Measurements from ENCODE around the gene MRPL20. TPM values are rescaled to one million over a fixed set of nuclear protein-coding genes. Genes with fewer than 3 reads are reported as not detected.

Gene MRPL20
- total and polyA plus RNA-seq, 2 donors: 119 to 140 TPM

DNA sequence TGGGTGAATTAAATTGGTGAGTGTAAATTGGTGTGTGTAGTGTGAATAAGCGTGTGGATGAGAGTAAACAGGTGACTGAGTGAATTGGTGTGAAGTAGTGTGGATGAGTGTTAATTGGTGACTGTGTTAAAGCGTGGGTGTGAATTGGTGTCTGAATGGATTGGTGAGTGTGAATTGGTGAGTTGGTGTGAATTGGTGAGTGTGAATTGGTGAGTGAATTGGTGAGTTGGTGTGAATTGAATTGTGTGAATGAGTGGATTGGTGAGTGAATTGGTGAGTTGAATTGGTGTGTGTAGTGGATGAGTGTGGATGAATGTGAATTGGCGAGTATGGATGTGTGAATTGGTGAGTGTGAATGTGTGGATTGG lies 40.4 kb downstream of the MRPL20 start:
- no peak overlapping the region for H3K27ac ChIP-seq (ENCODE audit: low read depth in 1 of 2, low read length in 1 of 2)
- no peaks in the 10 kb centered on the region for H3K36me3 ChIP-seq (ENCODE audit: control insufficient read depth in 2 of 2, insufficient read depth in 2 of 2, low read length in 1 of 2)
- peaks cover 3 to 13% of the 10 kb centered on the region in 2 donors for H3K27me3 ChIP-seq (ENCODE audit: control insufficient read depth in 2 of 2, insufficient read depth in 1 of 2, low read length in 1 of 2)
- peaks cover 3 to 12% of the 10 kb centered on the region in 2 donors for H3K9me3 ChIP-seq (ENCODE audit: control insufficient read depth in 2 of 2, insufficient read depth in 1 of 2, low read length in 1 of 2)
- 95% methylated on average over 3 of the region's 3 CpGs for WGBS
- DNase-seq (ENCODE audit: low read depth in 6 of 9, low spot score in 9 of 9): no peak
- no peak overlapping the region for H3K4me3 ChIP-seq (ENCODE audit: low read length in 2 of 2)
- H3K4me1 ChIP-seq (ENCODE audit: control insufficient read depth in 2 of 2, insufficient read depth in 2 of 2, low read length in 2 of 2): peaks cover 7 to 9% of the 10 kb centered on the region in 2 donors

GRCh38 chr1:1365875-1366698 lies 41.0 kb downstream of the MRPL20 start:
- no peak for DNase-seq (ENCODE audit: low read depth in 6 of 9, low spot score in 9 of 9)
- peaks cover 9 to 19% of the 10 kb centered on the region in 2 donors for H3K27me3 ChIP-seq (ENCODE audit: control insufficient read depth in 2 of 2, insufficient read depth in 1 of 2, low read length in 1 of 2)
- H3K4me1 ChIP-seq (ENCODE audit: control insufficient read depth in 2 of 2, insufficient read depth in 2 of 2, low read length in 2 of 2): peaks cover 1 to 4% of the 10 kb centered on the region in 2 donors
- no peaks in the 10 kb centered on the region for H3K36me3 ChIP-seq (ENCODE audit: control insufficient read depth in 2 of 2, insufficient read depth in 2 of 2, low read length in 1 of 2)
- peaks cover 3 to 6% of the 10 kb centered on the region in 2 donors for H3K9me3 ChIP-seq (ENCODE audit: control insufficient read depth in 2 of 2, insufficient read depth in 1 of 2, low read length in 1 of 2)
- WGBS: 86% methylated on average over 10 of the region's 10 CpGs
- no peak overlapping the region for H3K4me3 ChIP-seq (ENCODE audit: low read length in 2 of 2)
- H3K27ac ChIP-seq (ENCODE audit: low read depth in 1 of 2, low read length in 1 of 2): no peak overlapping the region

- Histone ChIP-seq H3K9me3 (ENCODE audit: control insufficient read depth in 2 of 2, insufficient read depth in 1 of 2, low read length in 1 of 2) (peaks cover 3 to 6% of the 10 kb centered on the region in 2 donors), H3K4me1 (ENCODE audit: control insufficient read depth in 2 of 2, insufficient read depth in 2 of 2, low read length in 2 of 2) (peaks cover 0 to 2% of the 10 kb centered on the region in 2 donors), H3K4me3 (ENCODE audit: low read length in 2 of 2) (no peak overlapping the region), H3K27ac (ENCODE audit: low read depth in 1 of 2, low read length in 1 of 2) (no peak overlapping the region), H3K27me3 (ENCODE audit: control insufficient read depth in 2 of 2, insufficient read depth in 1 of 2, low read length in 1 of 2) (peaks cover 16 to 37% of the 10 kb centered on the region in 2 donors), H3K36me3 (ENCODE audit: control insufficient read depth in 2 of 2, insufficient read depth in 2 of 2, low read length in 1 of 2) (no peaks in the 10 kb centered on the region)
- 90% methylated on average over 14 of the region's 14 CpGs for WGBS
- DNase-seq (ENCODE audit: low read depth in 6 of 9, low spot score in 9 of 9): no peak
Measured at GRCh38 chr1:1364266-1364665, 42.8 kb downstream of the MRPL20 start.

DNA sequence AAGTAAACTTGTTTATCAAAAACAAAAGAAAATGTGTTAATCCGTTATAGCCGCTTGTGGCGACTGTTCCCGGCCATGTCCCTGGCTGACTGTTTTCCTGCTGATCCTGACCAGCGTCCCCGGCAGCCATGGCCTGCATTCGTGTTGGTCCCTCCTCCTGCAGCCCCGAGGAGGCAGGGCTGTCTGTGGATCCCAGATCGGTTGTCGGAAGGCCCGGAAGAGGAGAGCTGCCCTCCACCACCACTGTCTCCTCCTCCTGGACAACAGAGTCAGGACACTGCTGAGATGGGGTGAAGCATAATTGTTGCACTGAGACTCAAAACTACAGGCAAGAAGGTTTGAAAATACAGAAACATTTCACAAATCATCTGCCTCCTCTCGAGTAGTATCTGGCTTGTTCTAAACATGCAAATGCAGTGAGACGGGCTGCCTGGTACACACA lies 45.1 kb downstream of the MRPL20 start:
- Histone ChIP-seq H3K27me3 (ENCODE audit: control insufficient read depth in 2 of 2, insufficient read depth in 1 of 2, low read length in 1 of 2) (peaks cover 34 to 60% of the 10 kb centered on the region in 2 donors), H3K9me3 (ENCODE audit: control insufficient read depth in 2 of 2, insufficient read depth in 1 of 2, low read length in 1 of 2) (peaks cover 1 to 6% of the 10 kb centered on the region in 2 donors), H3K4me1 (ENCODE audit: control insufficient read depth in 2 of 2, insufficient read depth in 2 of 2, low read length in 2 of 2) (peaks cover 0 to 14% of the 10 kb centered on the region in 2 donors), H3K36me3 (ENCODE audit: control insufficient read depth in 2 of 2, insufficient read depth in 2 of 2, low read length in 1 of 2) (no peaks in the 10 kb centered on the region), H3K4me3 (ENCODE audit: low read length in 2 of 2) (no peak overlapping the region), H3K27ac (ENCODE audit: low read depth in 1 of 2, low read length in 1 of 2) (no peak overlapping the region)
- no peak for DNase-seq (ENCODE audit: low read depth in 6 of 9, low spot score in 9 of 9)
- 31% methylated on average over 13 of the region's 13 CpGs for WGBS

GRCh38 chr1:1361233-1361981 lies 45.7 kb downstream of the MRPL20 start:
- Histone ChIP-seq H3K4me3 (ENCODE audit: low read length in 2 of 2) (no peak overlapping the region), H3K36me3 (ENCODE audit: control insufficient read depth in 2 of 2, insufficient read depth in 2 of 2, low read length in 1 of 2) (no peaks in the 10 kb centered on the region), H3K4me1 (ENCODE audit: control insufficient read depth in 2 of 2, insufficient read depth in 2 of 2, low read length in 2 of 2) (peaks cover 0 to 14% of the 10 kb centered on the region in 2 donors), H3K27me3 (ENCODE audit: control insufficient read depth in 2 of 2, insufficient read depth in 1 of 2, low read length in 1 of 2) (peaks cover 40 to 65% of the 10 kb centered on the region in 2 donors), H3K27ac (ENCODE audit: low read depth in 1 of 2, low read length in 1 of 2) (no peak overlapping the region), H3K9me3 (ENCODE audit: control insufficient read depth in 2 of 2, insufficient read depth in 1 of 2, low read length in 1 of 2) (peaks cover 1 to 6% of the 10 kb centered on the region in 2 donors)
- DNase-seq (ENCODE audit: low read depth in 6 of 9, low spot score in 9 of 9): no peak
- WGBS: 75% methylated on average over 35 of the region's 35 CpGs

- DNase-seq (ENCODE audit: low read depth in 6 of 9, low spot score in 9 of 9): no peak
- Histone ChIP-seq H3K4me1 (ENCODE audit: control insufficient read depth in 2 of 2, insufficient read depth in 2 of 2, low read length in 2 of 2) (peaks cover 0 to 14% of the 10 kb centered on the region in 2 donors), H3K36me3 (ENCODE audit: control insufficient read depth in 2 of 2, insufficient read depth in 2 of 2, low read length in 1 of 2) (no peaks in the 10 kb centered on the region), H3K27me3 (ENCODE audit: control insufficient read depth in 2 of 2, insufficient read depth in 1 of 2, low read length in 1 of 2) (peaks cover 48 to 73% of the 10 kb centered on the region in 2 donors), H3K4me3 (ENCODE audit: low read length in 2 of 2) (no peak overlapping the region), H3K9me3 (ENCODE audit: control insufficient read depth in 2 of 2, insufficient read depth in 1 of 2, low read length in 1 of 2) (peaks cover 0 to 2% of the 10 kb centered on the region in 2 donors), H3K27ac (ENCODE audit: low read depth in 1 of 2, low read length in 1 of 2) (no peak overlapping the region)
- 85% methylated on average over 20 of the region's 20 CpGs for WGBS
Measured at GRCh38 chr1:1360506-1361169, 46.5 kb downstream of the MRPL20 start.

DNA sequence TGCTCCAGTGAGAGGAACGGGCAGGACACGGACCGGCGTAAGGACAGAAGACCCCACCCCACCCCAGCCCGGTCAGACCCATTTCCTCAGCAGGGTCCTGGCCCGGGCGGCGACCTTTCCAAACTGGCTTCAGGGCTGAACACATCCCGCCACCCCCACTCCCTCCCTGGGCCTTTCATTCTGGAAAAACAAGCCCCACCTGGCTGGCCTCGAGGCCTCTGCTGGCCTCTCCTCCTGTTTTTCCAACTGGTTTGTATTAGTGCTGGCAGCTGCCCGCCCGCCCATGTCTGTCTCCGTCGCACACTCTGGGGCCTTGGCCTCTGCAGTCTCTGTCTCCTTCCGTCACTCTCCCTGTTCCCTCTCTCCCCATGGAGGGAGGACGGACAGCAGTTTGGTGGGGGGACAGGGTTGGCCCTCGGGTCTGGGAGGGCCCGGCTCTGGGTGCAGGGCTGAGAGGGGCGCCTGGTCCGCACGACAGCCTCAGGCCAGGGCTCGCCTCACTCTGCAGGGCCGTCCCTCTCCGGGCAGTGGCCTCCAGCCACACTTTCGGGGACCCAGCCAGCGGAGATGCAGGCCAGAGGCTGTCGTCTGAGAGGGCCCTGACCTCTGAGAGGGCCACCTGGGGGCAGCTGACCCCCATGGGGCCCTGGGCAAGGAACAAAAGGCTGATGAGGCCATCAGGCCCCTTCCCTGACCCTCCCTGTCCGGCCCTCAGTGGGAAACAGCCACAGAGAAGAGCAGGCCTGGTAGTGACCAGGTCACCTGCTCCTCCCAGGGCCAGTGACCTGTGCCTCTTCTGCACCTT lies 47.2 kb downstream of the MRPL20 start:
- H3K36me3 ChIP-seq (ENCODE audit: control insufficient read depth in 2 of 2, insufficient read depth in 2 of 2, low read length in 1 of 2): no peaks in the 10 kb centered on the region
- no peak overlapping the region for H3K4me3 ChIP-seq (ENCODE audit: low read length in 2 of 2)
- DNase-seq (ENCODE audit: low read depth in 6 of 9, low spot score in 9 of 9): no peak
- 86% methylated on average over 28 of the region's 28 CpGs for WGBS
- H3K4me1 ChIP-seq (ENCODE audit: control insufficient read depth in 2 of 2, insufficient read depth in 2 of 2, low read length in 2 of 2): peaks cover 0 to 14% of the 10 kb centered on the region in 2 donors
- H3K9me3 ChIP-seq (ENCODE audit: control insufficient read depth in 2 of 2, insufficient read depth in 1 of 2, low read length in 1 of 2): no peaks in the 10 kb centered on the region
- H3K27ac ChIP-seq (ENCODE audit: low read depth in 1 of 2, low read length in 1 of 2): no peak overlapping the region
- peaks cover 56 to 80% of the 10 kb centered on the region in 2 donors for H3K27me3 ChIP-seq (ENCODE audit: control insufficient read depth in 2 of 2, insufficient read depth in 1 of 2, low read length in 1 of 2)

DNA sequence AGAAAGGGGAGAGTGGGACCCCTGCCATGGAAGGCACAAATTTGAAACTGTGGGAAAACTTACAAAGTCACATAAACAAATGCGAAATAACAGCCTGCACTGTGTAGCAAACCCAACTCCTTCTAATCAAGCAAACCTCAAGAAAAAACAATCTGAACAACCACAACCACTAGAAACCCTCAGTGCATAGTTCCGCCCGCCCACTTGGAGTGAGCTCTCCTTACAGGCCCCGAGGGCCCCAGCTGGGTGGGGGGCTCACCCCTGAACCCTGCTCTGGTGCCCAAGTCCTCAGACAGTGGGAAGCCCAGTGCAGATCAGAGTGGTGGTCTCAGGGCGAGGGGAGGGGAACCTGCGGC lies 47.8 kb downstream of the MRPL20 start:
- peaks cover 61 to 85% of the 10 kb centered on the region in 2 donors for H3K27me3 ChIP-seq (ENCODE audit: control insufficient read depth in 2 of 2, insufficient read depth in 1 of 2, low read length in 1 of 2)
- 66% methylated on average over 6 of the region's 6 CpGs for WGBS
- peaks cover 0 to 14% of the 10 kb centered on the region in 2 donors for H3K4me1 ChIP-seq (ENCODE audit: control insufficient read depth in 2 of 2, insufficient read depth in 2 of 2, low read length in 2 of 2)
- H3K27ac ChIP-seq (ENCODE audit: low read depth in 1 of 2, low read length in 1 of 2): no peak overlapping the region
- no peak for DNase-seq (ENCODE audit: low read depth in 6 of 9, low spot score in 9 of 9)
- no peak overlapping the region for H3K4me3 ChIP-seq (ENCODE audit: low read length in 2 of 2)
- no peaks in the 10 kb centered on the region for H3K9me3 ChIP-seq (ENCODE audit: control insufficient read depth in 2 of 2, insufficient read depth in 1 of 2, low read length in 1 of 2)
- no peaks in the 10 kb centered on the region for H3K36me3 ChIP-seq (ENCODE audit: control insufficient read depth in 2 of 2, insufficient read depth in 2 of 2, low read length in 1 of 2)

Measured in thymus (tissue), 11 donors.